ENCODE measurements around the gene FAM89B.

DNA sequence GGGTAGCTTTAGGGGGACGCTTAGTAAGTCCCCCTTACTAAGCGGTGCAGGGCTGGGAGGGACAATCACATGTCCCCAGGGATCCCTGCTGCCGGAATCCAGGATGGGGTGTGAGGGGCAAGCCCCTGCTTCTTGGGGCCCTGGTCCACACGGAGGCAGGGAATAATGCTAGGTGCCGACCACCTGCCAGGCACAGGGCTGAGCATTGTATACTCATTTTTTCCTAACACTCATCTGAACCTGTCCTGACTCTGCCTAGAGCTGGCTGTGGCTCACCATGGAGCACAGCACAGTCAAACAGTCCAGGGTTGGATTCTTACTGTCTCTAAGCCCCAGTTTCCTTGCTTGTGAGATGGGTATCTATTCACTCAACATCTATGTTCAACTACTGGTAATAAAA lies 12.8 kb upstream of the FAM89B start:
- TF ChIP-seq, protein P1, sequence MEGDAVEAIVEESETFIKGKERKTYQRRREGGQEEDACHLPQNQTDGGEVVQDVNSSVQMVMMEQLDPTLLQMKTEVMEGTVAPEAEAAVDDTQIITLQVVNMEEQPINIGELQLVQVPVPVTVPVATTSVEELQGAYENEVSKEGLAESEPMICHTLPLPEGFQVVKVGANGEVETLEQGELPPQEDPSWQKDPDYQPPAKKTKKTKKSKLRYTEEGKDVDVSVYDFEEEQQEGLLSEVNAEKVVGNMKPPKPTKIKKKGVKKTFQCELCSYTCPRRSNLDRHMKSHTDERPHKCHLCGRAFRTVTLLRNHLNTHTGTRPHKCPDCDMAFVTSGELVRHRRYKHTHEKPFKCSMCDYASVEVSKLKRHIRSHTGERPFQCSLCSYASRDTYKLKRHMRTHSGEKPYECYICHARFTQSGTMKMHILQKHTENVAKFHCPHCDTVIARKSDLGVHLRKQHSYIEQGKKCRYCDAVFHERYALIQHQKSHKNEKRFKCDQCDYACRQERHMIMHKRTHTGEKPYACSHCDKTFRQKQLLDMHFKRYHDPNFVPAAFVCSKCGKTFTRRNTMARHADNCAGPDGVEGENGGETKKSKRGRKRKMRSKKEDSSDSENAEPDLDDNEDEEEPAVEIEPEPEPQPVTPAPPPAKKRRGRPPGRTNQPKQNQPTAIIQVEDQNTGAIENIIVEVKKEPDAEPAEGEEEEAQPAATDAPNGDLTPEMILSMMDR (IDR thresholded peaks at IDR 0.05) = no peak
- no peak for TF ChIP-seq POLR2A (IDR thresholded peaks at IDR 0.05)

All from vagina (tissue), 2 donors.